ENCODE measurements around the gene MAP2K6.

MAP2K6 gene

GRCh38 chr17:69414408-69415274 lies at the start of gene MAP2K6:
Gene MAP2K6, plus strand, starts transcription at chr17:69414697. Its CDS starts 288 bp downstream, at chr17:69414985.
- no peaks in the 10 kb centered on the region for H3K27me3 ChIP-seq (ENCODE audit: control insufficient read depth, insufficient read depth, low read length)
- H3K36me3 ChIP-seq (ENCODE audit: control insufficient read depth, insufficient read depth, low read length), result no peaks in the 10 kb centered on the region
- peaks cover 31% of the 10 kb centered on the region for H3K4me1 ChIP-seq (ENCODE audit: control insufficient read depth, insufficient read depth, low read length)
- no peak within 1 kb of the TSS for H3K27ac ChIP-seq (ENCODE audit: low read depth, low read length)
- peak within 1 kb of the TSS; percentile 74 for H3K4me3 ChIP-seq (ENCODE audit: low read depth, low read length)
- no peaks in the 10 kb centered on the region for H3K9me3 ChIP-seq (ENCODE audit: control insufficient read depth, insufficient read depth, low read depth, low read length)
- H3K9ac ChIP-seq (ENCODE audit: low read length), result peak within 1 kb of the TSS; percentile 50

- H3K4me1 ChIP-seq (ENCODE audit: control insufficient read depth, insufficient read depth, low read length), result 0 out of 2 replicates have a peak, but pooled peaks cover 3% of the 10 kb centered on the region
- H3K27ac ChIP-seq (ENCODE audit: low read depth, low read length), result no peak overlapping the region
- no peak overlapping the region for H3K4me3 ChIP-seq (ENCODE audit: low read depth, low read length)
- no peaks in the 10 kb centered on the region for H3K27me3 ChIP-seq (ENCODE audit: control insufficient read depth, insufficient read depth, low read length)
- H3K9ac ChIP-seq (ENCODE audit: low read length), result no peak overlapping the region
- H3K9me3 ChIP-seq (ENCODE audit: control insufficient read depth, insufficient read depth, low read depth, low read length), result no peaks in the 10 kb centered on the region
- no peaks in the 10 kb centered on the region for H3K36me3 ChIP-seq (ENCODE audit: control insufficient read depth, insufficient read depth, low read length)
Measured at GRCh38 chr17:69367298-69367697, 47.2 kb upstream of the MAP2K6 start.

- no peaks in the 10 kb centered on the region for H3K36me3 ChIP-seq (ENCODE audit: control insufficient read depth, insufficient read depth, low read length)
- H3K9me3 ChIP-seq (ENCODE audit: control insufficient read depth, insufficient read depth, low read depth, low read length), result no peaks in the 10 kb centered on the region
- no peak overlapping the region for H3K4me3 ChIP-seq (ENCODE audit: low read depth, low read length)
Measured at GRCh38 chr17:69373069-69373468, 41.4 kb upstream of the MAP2K6 start.

GRCh38 chr17:69375229-69375628 lies 39.3 kb upstream of the MAP2K6 start:
- Histone ChIP-seq H3K4me1 (ENCODE audit: control insufficient read depth, insufficient read depth, low read length) (0 out of 2 replicates have a peak, but pooled peaks cover 3% of the 10 kb centered on the region), H3K27ac (ENCODE audit: low read depth, low read length) (no peak overlapping the region), H3K9ac (ENCODE audit: low read length) (no peak overlapping the region), H3K27me3 (ENCODE audit: control insufficient read depth, insufficient read depth, low read length) (no peaks in the 10 kb centered on the region), H3K9me3 (ENCODE audit: control insufficient read depth, insufficient read depth, low read depth, low read length) (no peaks in the 10 kb centered on the region), H3K4me3 (ENCODE audit: low read depth, low read length) (no peak overlapping the region), H3K36me3 (ENCODE audit: control insufficient read depth, insufficient read depth, low read length) (no peaks in the 10 kb centered on the region)

More at GRCh38 chr17:69373069-69373468, 41.4 kb upstream of the MAP2K6 start:
- Histone ChIP-seq H3K9ac (ENCODE audit: low read length) (no peak overlapping the region), H3K4me1 (ENCODE audit: control insufficient read depth, insufficient read depth, low read length) (0 out of 2 replicates have a peak, but pooled peaks cover 3% of the 10 kb centered on the region), H3K27me3 (ENCODE audit: control insufficient read depth, insufficient read depth, low read length) (no peaks in the 10 kb centered on the region), H3K27ac (ENCODE audit: low read depth, low read length) (no peak overlapping the region)

GRCh38 chr17:69388822-69389442 lies 25.6 kb upstream of the MAP2K6 start:
- Histone ChIP-seq H3K4me1 (ENCODE audit: control insufficient read depth, insufficient read depth, low read length) (no peaks in the 10 kb centered on the region), H3K36me3 (ENCODE audit: control insufficient read depth, insufficient read depth, low read length) (no peaks in the 10 kb centered on the region), H3K27me3 (ENCODE audit: control insufficient read depth, insufficient read depth, low read length) (no peaks in the 10 kb centered on the region), H3K27ac (ENCODE audit: low read depth, low read length) (no peak overlapping the region), H3K9me3 (ENCODE audit: control insufficient read depth, insufficient read depth, low read depth, low read length) (no peaks in the 10 kb centered on the region), H3K9ac (ENCODE audit: low read length) (no peak overlapping the region), H3K4me3 (ENCODE audit: low read depth, low read length) (no peak overlapping the region)

- Histone ChIP-seq H3K27ac (ENCODE audit: low read depth, low read length) (no peak overlapping the region), H3K4me3 (ENCODE audit: low read depth, low read length) (no peak overlapping the region), H3K9me3 (ENCODE audit: control insufficient read depth, insufficient read depth, low read depth, low read length) (no peaks in the 10 kb centered on the region), H3K9ac (ENCODE audit: low read length) (no peak overlapping the region), H3K36me3 (ENCODE audit: control insufficient read depth, insufficient read depth, low read length) (no peaks in the 10 kb centered on the region), H3K27me3 (ENCODE audit: control insufficient read depth, insufficient read depth, low read length) (no peaks in the 10 kb centered on the region), H3K4me1 (ENCODE audit: control insufficient read depth, insufficient read depth, low read length) (no peaks in the 10 kb centered on the region)
Measured at GRCh38 chr17:69390795-69391501, 23.5 kb upstream of the MAP2K6 start.

- peaks cover 12% of the 10 kb centered on the region; the same call in 1 of the 2 replicates for H3K9me3 ChIP-seq (ENCODE audit: control insufficient read depth, insufficient read depth, low read depth, low read length)
- no peaks in the 10 kb centered on the region for H3K4me1 ChIP-seq (ENCODE audit: control insufficient read depth, insufficient read depth, low read length)
- H3K36me3 ChIP-seq (ENCODE audit: control insufficient read depth, insufficient read depth, low read length), result no peaks in the 10 kb centered on the region
- no peak overlapping the region for H3K4me3 ChIP-seq (ENCODE audit: low read depth, low read length)
- H3K9ac ChIP-seq (ENCODE audit: low read length), result no peak overlapping the region
- no peak overlapping the region for H3K27ac ChIP-seq (ENCODE audit: low read depth, low read length)
- H3K27me3 ChIP-seq (ENCODE audit: control insufficient read depth, insufficient read depth, low read length), result no peaks in the 10 kb centered on the region
Measured at GRCh38 chr17:69401251-69401650, 13.2 kb upstream of the MAP2K6 start.

GRCh38 chr17:69402052-69402451 lies 12.4 kb upstream of the MAP2K6 start:
- Histone ChIP-seq H3K27me3 (ENCODE audit: control insufficient read depth, insufficient read depth, low read length) (no peaks in the 10 kb centered on the region), H3K27ac (ENCODE audit: low read depth, low read length) (no peak overlapping the region), H3K9me3 (ENCODE audit: control insufficient read depth, insufficient read depth, low read depth, low read length) (peaks cover 12% of the 10 kb centered on the region; the same call in 1 of the 2 replicates), H3K9ac (ENCODE audit: low read length) (no peak overlapping the region), H3K4me3 (ENCODE audit: low read depth, low read length) (no peak overlapping the region), H3K4me1 (ENCODE audit: control insufficient read depth, insufficient read depth, low read length) (no peaks in the 10 kb centered on the region), H3K36me3 (ENCODE audit: control insufficient read depth, insufficient read depth, low read length) (no peaks in the 10 kb centered on the region)

GRCh38 chr17:69404399-69404798 lies 10.1 kb upstream of the MAP2K6 start:
- no peaks in the 10 kb centered on the region for H3K36me3 ChIP-seq (ENCODE audit: control insufficient read depth, insufficient read depth, low read length)
- no peak overlapping the region for H3K27ac ChIP-seq (ENCODE audit: low read depth, low read length)
- no peak overlapping the region for H3K4me3 ChIP-seq (ENCODE audit: low read depth, low read length)
- no peak overlapping the region for H3K9ac ChIP-seq (ENCODE audit: low read length)
- no peaks in the 10 kb centered on the region for H3K4me1 ChIP-seq (ENCODE audit: control insufficient read depth, insufficient read depth, low read length)
- H3K9me3 ChIP-seq (ENCODE audit: control insufficient read depth, insufficient read depth, low read depth, low read length), result peaks cover 12% of the 10 kb centered on the region; the same call in 1 of the 2 replicates
- H3K27me3 ChIP-seq (ENCODE audit: control insufficient read depth, insufficient read depth, low read length), result no peaks in the 10 kb centered on the region

GRCh38 chr17:69405096-69405495 lies 9.4 kb upstream of the MAP2K6 start:
- peaks cover 10% of the 10 kb centered on the region; the same call in 1 of the 2 replicates for H3K9me3 ChIP-seq (ENCODE audit: control insufficient read depth, insufficient read depth, low read depth, low read length)
- no peak overlapping the region for H3K27ac ChIP-seq (ENCODE audit: low read depth, low read length)
- no peaks in the 10 kb centered on the region for H3K4me1 ChIP-seq (ENCODE audit: control insufficient read depth, insufficient read depth, low read length)
- no peaks in the 10 kb centered on the region for H3K27me3 ChIP-seq (ENCODE audit: control insufficient read depth, insufficient read depth, low read length)
- H3K4me3 ChIP-seq (ENCODE audit: low read depth, low read length), result no peak overlapping the region
- no peak overlapping the region for H3K9ac ChIP-seq (ENCODE audit: low read length)
- no peaks in the 10 kb centered on the region for H3K36me3 ChIP-seq (ENCODE audit: control insufficient read depth, insufficient read depth, low read length)

Measured in HUES6 (cell line).